ENCODE measurements around the gene ABCG8. TPM values are rescaled to one million over a fixed set of nuclear protein-coding genes. Genes with fewer than 3 reads are reported as not detected.

The ABCG8 gene
- total RNA-seq, 4 donors from 2014 or later, result 0.07 TPM; not detected in 3

GRCh38 chr2:43852196-43852730, 13.5 kb downstream of the ABCG8 start:
- TF ChIP-seq CTCF (IDR thresholded peaks at IDR 0.05 in 4 of 5, conservative IDR thresholded peaks at IDR 0.05 in 1 of 5) (no peak), POLR2A (IDR thresholded peaks at IDR 0.05) (no peak)
- Histone ChIP-seq H3K27ac (no peak overlapping the region), H3K4me3 (no peak overlapping the region), H3K4me1 (no peaks in the 10 kb centered on the region), H3K27me3 (peaks cover 0 to 21% (median 0%) of the 10 kb centered on the region in 3 donors), H3K36me3 (no peaks in the 10 kb centered on the region), H3K9me3 (no peaks in the 10 kb centered on the region)
- intact Hi-C loops (cut with DNase I; ENCODE audit: low total_unique reads) (no loop called here), in situ Hi-C loops (cut with MboI; ENCODE audit: low sequenced_read_pairs in 4 of 4) (no loop called here)
- ATAC-seq (no peak), DNase-seq (no peak)

GRCh38 chr2:43853141-43854081, 14.6 kb downstream of the ABCG8 start:
- H3K4me3 ChIP-seq, result no peak overlapping the region
- H3K36me3 ChIP-seq, result no peaks in the 10 kb centered on the region
- no peak for ATAC-seq
- intact Hi-C loops (cut with DNase I; ENCODE audit: low total_unique reads), result no loop called here
- no peak for DNase-seq
- in situ Hi-C loops (cut with MboI; ENCODE audit: low sequenced_read_pairs in 4 of 4), result no loop called here
- H3K27ac ChIP-seq, result no peak overlapping the region
- no peak for TF ChIP-seq POLR2A (IDR thresholded peaks at IDR 0.05)
- TF ChIP-seq CTCF (IDR thresholded peaks at IDR 0.05 in 4 of 5, conservative IDR thresholded peaks at IDR 0.05 in 1 of 5), result no peak
- no peaks in the 10 kb centered on the region for H3K9me3 ChIP-seq
- no peaks in the 10 kb centered on the region for H3K4me1 ChIP-seq
- H3K27me3 ChIP-seq, result peaks cover 0 to 21% (median 0%) of the 10 kb centered on the region in 3 donors

- no peak for DNase-seq
- TF ChIP-seq CTCF (IDR thresholded peaks at IDR 0.05 in 4 of 5, conservative IDR thresholded peaks at IDR 0.05 in 1 of 5) (no peak), POLR2A (IDR thresholded peaks at IDR 0.05) (no peak)
- no peak overlapping the region for H3K27ac ChIP-seq
- no peaks in the 10 kb centered on the region for H3K9me3 ChIP-seq
- no peak overlapping the region for H3K4me3 ChIP-seq
- peaks cover 0 to 30% (median 0%) of the 10 kb centered on the region in 3 donors for H3K27me3 ChIP-seq
- no peaks in the 10 kb centered on the region for H3K36me3 ChIP-seq
- in situ Hi-C loops (cut with MboI; ENCODE audit: low sequenced_read_pairs in 4 of 4), result no loop called here
- intact Hi-C loops (cut with DNase I; ENCODE audit: low total_unique reads), result no loop called here
- ATAC-seq, result no peak
- no peaks in the 10 kb centered on the region for H3K4me1 ChIP-seq
These were observed 15.9 kb downstream of the ABCG8 start for GRCh38 chr2:43854671-43855070.

GRCh38 chr2:43855292-43855691, 16.5 kb downstream of the ABCG8 start:
- Histone ChIP-seq H3K4me1 (no peaks in the 10 kb centered on the region), H3K27ac (no peak overlapping the region), H3K4me3 (no peak overlapping the region), H3K9me3 (no peaks in the 10 kb centered on the region), H3K36me3 (no peaks in the 10 kb centered on the region), H3K27me3 (peaks cover 0 to 36% (median 0%) of the 10 kb centered on the region in 3 donors)
- intact Hi-C loops (cut with DNase I; ENCODE audit: low total_unique reads) (no loop called here), in situ Hi-C loops (cut with MboI; ENCODE audit: low sequenced_read_pairs in 4 of 4) (no loop called here)
- DNase-seq, result no peak
- TF ChIP-seq POLR2A (IDR thresholded peaks at IDR 0.05) (no peak), CTCF (IDR thresholded peaks at IDR 0.05 in 4 of 5, conservative IDR thresholded peaks at IDR 0.05 in 1 of 5) (no peak)
- ATAC-seq, result no peak

Measured in gastrocnemius medialis (tissue), 4 donors.